GM23338 (cell line): ENCODE results near the gene SRGAP1. TPM values are rescaled to one million over a fixed set of nuclear protein-coding genes. Genes with fewer than 3 reads are reported as not detected.

Experiments used
- ATAC-seq: fragments of 200-7000 bp; cut with Tn5 transposase; 3 replicates; pipeline ENCODE4 v1.9.1; 2020
- DNase-seq: peaks from one replicate; pipeline ENCODE4 v3.0.0-alpha.2; 2015; ENCODE audit warnings: low spot score
- H2AFZ ChIP-seq: fragments of 200-600 bp; sonication (generic); 2 replicates; pipeline ENCODE4 v1.8.0; 2016; ENCODE audit warnings: antibody characterized with exemption, mild to moderate bottlenecking, moderate library complexity
- H3F3A ChIP-seq: fragments of 200-600 bp; sonication (generic); replicated peaks from 2 replicates; pipeline ENCODE4 v1.8.0; 2017; ENCODE audit warnings: antibody characterized with exemption, mixed run types, low read depth
- H3K27ac ChIP-seq: fragments of 200-600 bp; sonication (generic); 2 replicates; pipeline ENCODE4 v1.6.1; 2016; ENCODE audit warnings: low read depth
- H3K27me3 ChIP-seq: fragments of 200-600 bp; sonication (generic); 2 replicates; pipeline ENCODE4 v1.8.0; 2016; ENCODE audit warnings: mild to moderate bottlenecking, mixed run types, moderate library complexity; ENCODE audit not compliant: insufficient read depth
- H3K36me3 ChIP-seq: fragments of 200-600 bp; sonication (generic); 2 replicates; pipeline ENCODE4 v1.8.0; 2016; ENCODE audit warnings: mild to moderate bottlenecking; ENCODE audit not compliant: insufficient read depth
- H3K4me1 ChIP-seq: fragments of 200-600 bp; sonication (generic); 2 replicates; pipeline ENCODE4 v1.8.0; 2016; ENCODE audit warnings: mild to moderate bottlenecking, moderate library complexity; ENCODE audit not compliant: insufficient read depth
- H3K4me2 ChIP-seq: fragments of 200-600 bp; sonication (generic); 2 replicates; pipeline ENCODE4 v1.7.1; 2017; ENCODE audit warnings: mixed run types
- H3K4me3 ChIP-seq: fragments of 200-600 bp; sonication (generic); 2 replicates; pipeline ENCODE4 v1.6.1; 2016; ENCODE audit warnings: mixed run types
- H3K79me2 ChIP-seq: fragments of 200-600 bp; sonication (generic); replicated peaks from 2 replicates; pipeline ENCODE4 v1.8.0; 2017; ENCODE audit warnings: mild to moderate bottlenecking; ENCODE audit not compliant: insufficient read depth
- H3K9me2 ChIP-seq: fragments of 200-600 bp; sonication (generic); 2 replicates; pipeline ENCODE4 v1.8.0; 2017; ENCODE audit not compliant: insufficient read depth
- H4K20me1 ChIP-seq: fragments of 200-600 bp; sonication (generic); replicated peaks from 2 replicates; pipeline ENCODE4 v1.8.0; 2017; ENCODE audit warnings: mild to moderate bottlenecking; ENCODE audit not compliant: insufficient read depth
- H3K27ac Mint-ChIP-seq: 2 replicates; pipeline ENCODE4 v1.8.0; 2020; ENCODE audit warnings: inconsistent platforms, mild to moderate bottlenecking, moderate library complexity, mixed read lengths
- H3K27me3 Mint-ChIP-seq: 3 replicates; pipeline ENCODE4 v1.8.0; 2022; ENCODE audit warnings: low read depth, mild to moderate bottlenecking, moderate library complexity, mixed read lengths, inconsistent platforms; ENCODE audit not compliant: insufficient read depth, poor library complexity
- H3K36me3 Mint-ChIP-seq: 3 replicates; pipeline ENCODE4 v1.8.0; 2021; ENCODE audit warnings: low read depth, mild to moderate bottlenecking, inconsistent platforms, moderate library complexity, mixed read lengths
- H3K4me1 Mint-ChIP-seq: 3 replicates; pipeline ENCODE4 v1.8.0; 2020; ENCODE audit warnings: mild to moderate bottlenecking, inconsistent platforms, mixed read lengths
- H3K4me3 Mint-ChIP-seq: 3 replicates; pipeline ENCODE4 v1.8.0; 2021; ENCODE audit warnings: moderate library complexity, mild to moderate bottlenecking, inconsistent platforms, mixed read lengths
- H3K9me3 Mint-ChIP-seq: 3 replicates; pipeline ENCODE4 v1.8.0; 2020; ENCODE audit warnings: moderate library complexity, mild to moderate bottlenecking, inconsistent platforms, mixed read lengths
- CREB1 ChIP-seq: fragments of 250-450 bp; sonication (Bioruptor Pico); IDR thresholded peaks from 2 replicates; pipeline ENCODE4 v1.5.0; 2020; ENCODE audit warnings: low read depth, mild to moderate bottlenecking, moderate library complexity
- CTCF ChIP-seq, 2 experiments: fragments of 200-600 bp in 1 of 2; sonication (generic) in 1 of 2; conservative IDR thresholded peaks; 2 replicates each; pipeline versions ENCODE4 v1.5.1 to v1.6.1; 2016 to 2017; ENCODE audit warnings: antibody characterized with exemption in 2 of 2, low read depth in 2 of 2, mild to moderate bottlenecking in 2 of 2, moderate library complexity in 1 of 2
- ETS1 ChIP-seq: IDR thresholded peaks from 2 replicates; pipeline ENCODE4 v1.6.1; 2016; ENCODE audit warnings: antibody characterized with exemption
- EZH2phosphoT487 ChIP-seq: fragments of 200-600 bp; sonication (generic); IDR thresholded peaks from one replicate; pipeline ENCODE4 v1.8.1; 2018; ENCODE audit warnings: antibody characterized with exemption; ENCODE audit not compliant: unreplicated experiment
- JUNB ChIP-seq: IDR thresholded peaks from one replicate; pipeline ENCODE4 v1.6.1; 2016; ENCODE audit warnings: antibody characterized with exemption; ENCODE audit not compliant: unreplicated experiment
- POLR2AphosphoS5 ChIP-seq: IDR thresholded peaks from 2 replicates; pipeline ENCODE4 v1.6.1; 2016; ENCODE audit warnings: antibody characterized with exemption, low read depth
- REST ChIP-seq: IDR thresholded peaks from one replicate; pipeline ENCODE4 v1.6.1; 2018; ENCODE audit warnings: antibody characterized with exemption; ENCODE audit not compliant: unreplicated experiment
- STAT1 ChIP-seq: IDR thresholded peaks from one replicate; pipeline ENCODE4 v1.6.1; 2016; ENCODE audit warnings: antibody characterized with exemption; ENCODE audit not compliant: unreplicated experiment
- ZNF114 ChIP-seq: fragments of 250-450 bp; sonication (Bioruptor Pico); IDR thresholded peaks from 2 replicates; pipeline ENCODE4 v1.5.0; 2020; ENCODE audit warnings: mild to moderate bottlenecking, moderate library complexity
- ZNF331 ChIP-seq: fragments of 250-450 bp; sonication (Bioruptor Pico); IDR thresholded peaks from 2 replicates; pipeline ENCODE4 v1.5.0; 2020; ENCODE audit warnings: low read depth, mild to moderate bottlenecking, moderate library complexity
- ZNF462 ChIP-seq: fragments of 250-450 bp; sonication (Bioruptor Pico); IDR thresholded peaks from 2 replicates; pipeline ENCODE4 v1.5.0; 2020; ENCODE audit warnings: mild to moderate bottlenecking, moderate library complexity
- polyA plus RNA-seq: library from polyadenylated mRNA; unstranded; fragments of >200 nt; fragmentation: Nextera tagmentation; extraction: Ambion mirVana; gene quantifications from 2 replicates; pipeline ENCODE4 v1.2.1, GENCODE V29; 2016
- total RNA-seq: library from RNA; depleted of rRNA; stranded (reverse); fragments of >200 nt; shearing (Covaris generic); gene quantifications from 2 replicates; pipeline ENCODE4 v1.2.3, GENCODE V29; 2014

SRGAP1 gene
- total and polyA plus RNA-seq, 2 experiments from 2014 or later, result 6.1 to 8.1 TPM

GRCh38 chr12:64064706-64065105 lies 220.2 kb downstream of the SRGAP1 start:
- Histone ChIP-seq H3K4me3 (no peak overlapping the region), H3K79me2 (no peaks in the 10 kb centered on the region), H3K9me2 (no peaks in the 10 kb centered on the region), H3K4me1 (no peaks in the 10 kb centered on the region), H3K4me2 (no peak overlapping the region), H3K27me3 (no peaks in the 10 kb centered on the region), H3K27ac (no peak overlapping the region), H3F3A (no peaks in the 10 kb centered on the region), H4K20me1 (no peaks in the 10 kb centered on the region), H2AFZ (no peak overlapping the region), H3K36me3 (no peaks in the 10 kb centered on the region)
- TF ChIP-seq CREB1 (CRISPR knock-in tag) (no peak), ZNF331 (CRISPR knock-in tag) (no peak), EZH2phosphoT487 (no peak), POLR2AphosphoS5 (no peak), ETS1 (no peak), CTCF (conservative IDR thresholded peaks at IDR 0.05; ENCODE audit: low read depth in 2 of 2) (no peak), REST (no peak), ZNF114 (CRISPR knock-in tag) (no peak), ZNF462 (CRISPR knock-in tag) (no peak), JUNB (no peak), STAT1 (no peak)
- DNase-seq, result no peak
- Mint-ChIP-seq H3K9me3 (no peaks in the 10 kb centered on the region), H3K4me3 (no peak overlapping the region), H3K4me1 (peaks cover 1% of the 10 kb centered on the region; the same call in 2 of the 3 replicates), H3K36me3 (peaks cover 3% of the 10 kb centered on the region; the same call in 1 of the 3 replicates), H3K27ac (no peak overlapping the region), H3K27me3 (peaks cover 2% of the 10 kb centered on the region)
- no peak for ATAC-seq
